ENCODE results near the gene FBXO47.

Gene FBXO47

GRCh38 chr17:38967290-38967738 lies at the start of gene FBXO47:
FBXO47 (minus strand) TSS chr17:38967403; CDS start chr17:38963025, 4,378 bp downstream.
- DNase-seq = no peak

GRCh38 chr17:39016193-39017153 lies 49.3 kb upstream of the FBXO47 start:
- no peak for DNase-seq

- no peak for DNase-seq
Measured at GRCh38 chr17:39015546-39015935, 48.3 kb upstream of the FBXO47 start.

- no peak for DNase-seq
Measured at GRCh38 chr17:39014795-39015545, 47.8 kb upstream of the FBXO47 start.

- no peak for DNase-seq
Measured at GRCh38 chr17:39014044-39014794, 47.0 kb upstream of the FBXO47 start.

- no peak for DNase-seq
Measured at GRCh38 chr17:39012725-39013124, 45.5 kb upstream of the FBXO47 start.

GRCh38 chr17:39011907-39012468 lies 44.8 kb upstream of the FBXO47 start:
- DNase-seq = no peak

GRCh38 chr17:39009581-39010001 lies 42.4 kb upstream of the FBXO47 start:
- DNase-seq = peak; percentile 41

- no peak for DNase-seq
Measured at GRCh38 chr17:39008633-39009032, 41.4 kb upstream of the FBXO47 start.

GRCh38 chr17:39002991-39003715 lies 36.0 kb upstream of the FBXO47 start:
- no peak for DNase-seq

- no peak for DNase-seq
Measured at GRCh38 chr17:39001703-39002637, 34.8 kb upstream of the FBXO47 start.

- DNase-seq = no peak
Measured at GRCh38 chr17:39000021-39000601, 32.9 kb upstream of the FBXO47 start.

- DNase-seq = no peak
Measured at GRCh38 chr17:38996660-38997337, 29.6 kb upstream of the FBXO47 start.

GRCh38 chr17:38994026-38994425 lies 26.8 kb upstream of the FBXO47 start:
- DNase-seq = no peak

GRCh38 chr17:38984666-38985065 lies 17.5 kb upstream of the FBXO47 start:
- no peak for DNase-seq

GRCh38 chr17:38982858-38983746 lies 15.9 kb upstream of the FBXO47 start:
- peak; percentile 59 for DNase-seq

- DNase-seq = no peak
Measured at GRCh38 chr17:38981636-38982035, 14.4 kb upstream of the FBXO47 start.

- no peak for DNase-seq
Measured at GRCh38 chr17:38980490-38981217, 13.5 kb upstream of the FBXO47 start.

Data from DMS 273 treated with DMSO at 0.1 percent for 48 hours (cell line).